Activated CD4-positive, alpha-beta T cell treated with anti-CD3 and anti-CD28 coated beads, Interleukin-2, Interleukin-6, amounts not matched to agents 100 ng/mL and 50 ng/mL, durations not matched to agents 16 hours and 8 hours (primary cell): ENCODE measurements around the gene ABCG2.
A peak's percentile ranks its signal among the peaks of the same experiment; 100 is the strongest.

Source experiments
- DNase-seq: peaks from one replicate; pipeline ENCODE4 v3.0.0-alpha.2; 2020

ABCG2 gene

DNA sequence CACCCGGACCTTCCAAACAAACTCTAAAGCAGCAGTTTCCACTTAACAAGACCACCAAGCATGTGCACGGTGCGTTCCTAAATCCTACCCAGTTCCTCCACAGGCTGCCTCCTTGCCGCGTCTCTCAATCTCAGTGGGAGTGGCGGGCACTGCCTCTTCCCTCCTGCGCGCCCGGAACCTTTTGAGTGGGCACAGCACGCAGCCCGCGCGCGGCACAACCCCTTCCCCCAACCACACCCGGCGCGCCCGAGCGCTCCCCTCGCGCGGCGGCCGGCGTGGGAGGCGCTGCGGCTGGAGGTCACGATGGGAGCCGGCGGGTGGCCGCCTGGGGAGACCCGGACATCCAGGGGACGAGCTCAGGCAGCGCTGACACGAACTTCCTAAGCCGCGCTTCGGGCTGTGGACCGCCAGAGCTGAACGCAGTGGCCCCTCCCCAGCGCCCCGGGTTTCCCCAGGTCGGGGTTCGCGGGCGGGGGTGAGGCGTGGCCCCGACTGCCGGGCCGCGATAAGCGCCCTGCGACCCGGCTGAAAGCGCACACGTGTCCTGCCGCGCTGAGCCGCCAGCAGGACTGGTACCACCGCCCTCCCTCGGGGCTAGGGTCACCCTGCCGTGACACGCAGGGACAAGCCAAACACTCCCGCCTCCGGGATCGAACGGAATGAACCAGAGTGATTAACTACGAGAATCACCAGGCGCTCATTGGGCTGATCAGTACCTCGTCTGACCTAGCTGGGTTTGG lies at the start of gene ABCG2:
TSS of gene ABCG2 (minus strand) at position 151 of the 740 bp plus-strand sequence. CDS start 18,644 bp downstream, outside the sequence.
- peak; percentile 60 for DNase-seq

- no peak for DNase-seq
Measured at GRCh38 chr4:88208156-88208555, 49.7 kb upstream of the ABCG2 start.

- DNase-seq = no peak
Measured at GRCh38 chr4:88207171-88207570, 48.7 kb upstream of the ABCG2 start.

DNA sequence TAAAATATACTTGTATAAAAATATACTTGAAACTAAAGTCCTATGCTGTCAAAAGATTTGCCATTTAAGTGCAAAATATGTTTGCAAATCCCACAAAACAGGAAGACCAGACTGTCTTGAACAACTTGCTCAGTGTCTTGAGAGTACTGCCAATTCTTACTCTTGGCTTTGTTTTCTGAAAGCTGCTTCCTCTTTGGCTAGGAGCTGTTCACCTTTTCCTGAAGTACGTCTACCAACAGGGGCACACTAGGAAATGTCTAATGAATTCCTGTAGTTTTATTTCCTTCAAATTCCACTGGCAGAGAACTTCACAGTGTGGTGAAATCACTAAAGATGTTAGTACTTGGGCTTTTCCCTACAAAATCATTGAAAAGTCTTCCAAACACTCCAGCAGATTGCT lies 46.4 kb upstream of the ABCG2 start:
- DNase-seq = no peak

- DNase-seq = no peak
Measured at GRCh38 chr4:88202443-88202842, 44.0 kb upstream of the ABCG2 start.

GRCh38 chr4:88200186-88200585 lies 41.7 kb upstream of the ABCG2 start:
- DNase-seq = no peak

DNA sequence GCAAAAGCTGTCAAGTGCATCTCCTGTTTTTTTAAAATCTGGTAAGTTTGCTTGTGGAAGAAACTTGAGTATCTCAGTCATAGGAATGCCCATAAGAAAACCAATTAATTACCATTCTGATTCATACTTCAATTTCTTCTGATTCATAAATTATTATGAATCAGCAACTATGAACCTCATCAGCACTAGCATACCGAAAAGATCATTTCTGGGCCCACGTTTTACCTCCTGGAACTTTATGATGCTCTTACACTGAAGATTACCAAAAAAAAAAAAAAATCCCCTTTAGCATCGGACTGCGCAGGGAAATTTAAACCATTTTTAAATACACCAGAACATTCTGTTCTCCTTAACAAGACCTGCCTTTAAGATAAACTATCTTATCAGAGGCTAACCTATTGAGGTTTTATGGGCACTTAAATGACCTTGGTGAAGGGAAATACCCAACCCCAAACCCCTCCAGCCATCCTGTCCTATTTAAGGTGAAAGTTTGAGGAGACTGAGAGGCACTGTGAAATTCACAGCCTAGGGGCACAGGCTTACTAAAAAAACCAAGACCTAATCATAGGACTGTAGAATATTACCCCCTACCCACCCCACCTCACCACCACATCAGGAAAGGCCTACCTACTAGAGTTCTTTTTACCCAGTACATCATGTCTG lies 38.2 kb upstream of the ABCG2 start:
- DNase-seq = peak; percentile 7

- DNase-seq = peak; percentile 10
Measured at GRCh38 chr4:88196013-88196365, 37.5 kb upstream of the ABCG2 start.

GRCh38 chr4:88195328-88196012 lies 37.0 kb upstream of the ABCG2 start:
- no peak for DNase-seq

DNA sequence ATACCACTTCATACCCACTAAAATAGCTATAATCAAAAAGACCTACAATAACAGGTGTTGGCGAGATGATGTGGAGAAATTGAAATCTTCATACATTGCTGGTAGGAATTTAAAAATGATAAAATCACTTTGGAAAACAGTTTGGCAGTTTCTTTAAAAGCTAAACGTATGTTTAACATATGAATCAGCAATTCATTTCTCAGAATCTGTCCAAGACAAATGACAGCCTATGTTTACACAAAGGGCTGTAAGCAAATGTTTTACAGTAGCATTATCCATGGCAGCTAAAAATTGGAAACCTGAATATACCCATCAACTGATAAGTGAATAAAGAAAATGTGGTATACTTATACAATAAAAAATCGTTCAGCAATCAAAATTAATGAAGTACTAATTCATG lies 33.0 kb upstream of the ABCG2 start:
- no peak for DNase-seq

DNA sequence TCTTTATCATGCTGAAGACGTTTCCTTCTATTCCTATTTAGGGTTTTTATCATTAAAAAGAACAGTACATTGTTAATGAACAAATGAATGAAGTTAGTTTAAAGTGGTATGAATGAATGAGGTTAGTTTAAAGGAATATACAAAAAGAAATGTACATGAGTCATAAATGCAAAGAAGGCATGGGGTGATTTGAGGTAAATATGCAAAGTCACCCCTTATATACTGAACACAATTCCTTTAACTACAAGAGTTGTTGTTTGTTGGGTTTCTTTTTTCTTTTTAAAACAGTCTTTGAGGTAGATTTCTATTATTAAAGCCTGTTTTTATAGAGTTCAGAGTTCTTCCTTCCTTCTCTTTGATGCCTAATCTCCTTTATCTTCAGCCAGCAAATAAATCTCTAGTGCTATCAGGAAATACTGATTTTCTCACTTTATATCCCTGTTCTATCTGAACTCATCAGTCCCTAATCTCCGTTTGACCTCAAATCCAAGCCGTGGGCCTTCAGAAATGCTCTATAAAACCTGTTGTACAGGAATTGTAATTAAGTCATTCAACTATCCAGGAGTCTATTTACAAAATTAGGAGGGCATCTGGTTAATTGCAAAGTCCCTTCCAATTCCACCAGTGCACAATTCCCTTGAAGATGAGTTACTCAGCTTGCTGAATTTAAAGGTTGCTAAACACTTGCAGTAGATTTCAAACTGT lies 31.6 kb upstream of the ABCG2 start:
- no peak for DNase-seq

- DNase-seq = no peak
Measured at GRCh38 chr4:88189418-88189738, 30.9 kb upstream of the ABCG2 start.

- DNase-seq = peak; percentile 49
Measured at GRCh38 chr4:88188738-88189417, 30.4 kb upstream of the ABCG2 start.

GRCh38 chr4:88187766-88188165 lies 29.3 kb upstream of the ABCG2 start:
- DNase-seq = no peak

GRCh38 chr4:88185906-88186305 lies 27.5 kb upstream of the ABCG2 start:
- no peak for DNase-seq

DNA sequence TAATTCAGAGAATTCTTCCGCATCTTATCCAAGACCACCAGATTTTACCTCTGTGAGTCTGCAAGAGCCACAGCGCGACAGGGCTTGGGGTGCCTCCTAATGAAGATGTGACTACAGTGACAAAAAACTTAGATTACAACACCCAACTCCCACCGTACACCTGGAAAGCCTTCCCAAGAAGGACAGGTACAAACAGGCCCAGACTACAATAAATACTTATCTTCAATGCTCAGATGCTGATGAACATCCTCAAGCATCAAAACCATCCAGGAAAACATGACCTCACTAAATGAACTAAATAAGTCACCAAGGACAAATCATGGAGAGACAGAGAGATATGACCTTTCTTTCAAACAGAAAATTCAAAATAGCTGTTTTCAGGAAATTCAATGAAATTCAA lies 20.8 kb upstream of the ABCG2 start:
- no peak for DNase-seq

- DNase-seq = no peak
Measured at GRCh38 chr4:88178626-88179231, 20.3 kb upstream of the ABCG2 start.

- DNase-seq = peak; percentile 7
Measured at GRCh38 chr4:88177983-88178625, 19.7 kb upstream of the ABCG2 start.

- DNase-seq = no peak
Measured at GRCh38 chr4:88172987-88173386, 14.5 kb upstream of the ABCG2 start.

DNA sequence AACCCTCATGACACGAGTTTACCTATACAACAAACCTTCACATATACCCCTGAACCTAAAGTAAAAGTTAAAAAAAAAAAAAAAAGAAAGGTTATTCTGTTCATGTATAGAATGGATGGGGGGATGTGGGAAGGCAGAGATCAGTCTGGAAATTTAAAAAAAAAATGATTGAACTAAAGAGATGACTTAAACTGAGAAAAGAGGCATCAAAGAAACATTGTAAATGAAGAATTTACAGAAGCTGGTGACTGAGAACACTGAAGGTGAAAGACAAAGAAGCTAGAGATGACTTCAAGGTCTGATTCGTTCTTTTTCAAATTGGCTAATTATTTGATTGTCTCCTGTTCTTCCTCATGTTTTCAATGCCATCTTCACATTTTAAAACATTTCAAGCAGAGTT lies 12.8 kb upstream of the ABCG2 start:
- DNase-seq = no peak

- DNase-seq = no peak
Measured at GRCh38 chr4:88169298-88169697, 10.9 kb upstream of the ABCG2 start.

DNA sequence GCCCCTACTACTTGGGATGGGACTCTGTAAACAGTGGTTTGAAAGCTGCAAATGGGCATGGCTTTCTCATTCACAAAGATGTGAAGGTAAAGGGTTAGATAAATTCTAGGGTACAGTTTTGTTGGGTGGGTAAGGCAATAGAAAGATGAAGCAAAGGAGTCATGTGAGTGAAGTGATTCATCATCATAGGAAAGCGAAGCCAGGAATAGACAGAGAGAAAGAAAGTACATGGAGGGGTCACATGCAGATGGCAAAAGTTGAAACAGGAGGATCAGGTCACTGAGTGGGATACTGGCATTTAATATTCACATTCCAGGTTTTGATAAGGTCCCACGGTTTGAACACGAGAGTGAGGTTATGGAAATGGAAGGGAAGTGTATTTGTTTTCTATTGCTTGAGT lies 8.2 kb upstream of the ABCG2 start:
- no peak for DNase-seq
